Activated naive CD4-positive, alpha-beta T cell treated with Interleukin-2 at 50 U/mL for 16 hours (primary cell): ENCODE measurements around the gene ANK2.

Source experiments
- DNase-seq: peaks from one replicate; pipeline ENCODE4 v3.0.0-alpha.2; 2020

ANK2 gene

GRCh38 chr4:113049421-113050370 is at the start of gene ANK2:
Gene ANK2, plus strand, starts transcription at chr4:113049653. Its CDS starts 76 bp downstream, at chr4:113049729.
- no peak for DNase-seq

DNA sequence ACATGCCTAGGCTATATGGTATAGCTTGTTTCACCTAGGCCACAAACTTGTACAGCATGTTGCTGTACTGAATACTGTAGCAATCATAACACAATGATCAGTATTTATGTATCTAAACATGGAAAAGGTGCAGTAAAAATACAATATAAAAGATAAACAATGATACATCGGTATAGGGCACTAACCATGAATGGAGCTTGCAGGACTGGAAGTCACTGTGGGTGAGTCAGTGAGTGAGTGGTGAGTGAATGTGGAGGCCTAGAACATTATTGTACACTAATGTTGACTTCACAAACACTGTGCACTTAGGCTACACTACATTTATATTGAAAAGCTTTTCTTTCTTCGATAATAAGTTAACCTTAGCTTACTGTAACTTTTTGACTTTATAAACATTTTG is 45.6 kb upstream of the ANK2 start:
- no peak for DNase-seq

DNA sequence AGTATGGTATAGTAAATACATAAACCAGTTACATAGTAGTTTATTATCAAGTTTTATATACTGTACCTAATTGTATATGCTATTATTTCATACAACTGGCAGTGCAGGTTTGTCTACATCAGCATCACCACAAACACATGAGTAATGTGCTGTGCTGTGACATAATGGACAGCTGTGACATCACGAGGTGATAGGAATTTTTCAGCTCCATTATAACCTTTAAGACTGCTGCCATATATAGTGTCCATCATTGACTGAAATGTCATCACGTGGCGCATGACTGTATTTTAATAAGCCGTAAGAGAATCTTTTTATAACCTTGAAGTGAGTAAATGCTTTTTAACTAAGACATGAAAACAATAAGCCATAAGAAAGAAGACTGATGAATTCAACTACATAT is 44.8 kb upstream of the ANK2 start:
- no peak for DNase-seq

- no peak for DNase-seq
Measured at GRCh38 chr4:113006632-113007031, 42.8 kb upstream of the ANK2 start.

DNA sequence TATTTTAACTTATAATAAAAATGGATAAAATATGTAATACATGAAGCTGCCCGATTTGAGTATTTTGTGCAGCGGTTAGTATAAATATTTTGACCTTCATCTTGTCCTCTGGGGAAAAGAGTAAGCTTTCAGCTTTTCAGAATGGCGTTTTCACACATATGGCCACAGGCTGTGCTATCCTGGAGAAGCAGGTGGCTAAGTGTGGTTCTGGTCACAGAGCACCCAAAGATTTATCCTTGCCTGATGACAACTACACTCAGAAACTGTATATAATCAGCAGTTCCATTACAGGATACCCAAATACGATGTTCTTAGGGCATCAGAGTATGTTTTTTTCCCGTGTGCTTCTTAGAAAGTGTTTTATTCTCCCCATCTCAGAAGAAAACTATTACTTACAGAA is 42.3 kb upstream of the ANK2 start:
- DNase-seq: no peak

DNA sequence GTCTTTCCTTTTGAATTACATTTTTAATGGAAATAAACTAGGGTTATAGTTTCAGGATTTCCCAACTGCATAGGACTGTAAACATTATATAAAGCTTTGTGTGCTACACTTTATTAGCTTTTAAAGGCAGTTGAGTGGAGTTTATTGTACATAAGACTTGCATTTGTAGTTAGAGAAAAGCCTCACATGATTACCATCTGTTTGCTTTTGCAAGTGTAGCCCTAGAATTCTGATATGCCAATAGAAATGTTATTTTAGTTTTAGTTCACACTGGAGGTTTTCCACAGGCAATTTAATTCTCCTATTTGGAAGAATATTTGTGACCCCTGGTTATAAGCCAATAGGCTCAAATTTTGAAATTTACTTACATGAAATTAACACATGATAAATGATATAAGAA is 41.3 kb upstream of the ANK2 start:
- no peak for DNase-seq

- no peak for DNase-seq
Measured at GRCh38 chr4:113008716-113009115, 40.7 kb upstream of the ANK2 start.

- DNase-seq: no peak
Measured at GRCh38 chr4:113009461-113009860, 40.0 kb upstream of the ANK2 start.

GRCh38 chr4:113012122-113012725 is 37.2 kb upstream of the ANK2 start:
- DNase-seq: no peak

DNA sequence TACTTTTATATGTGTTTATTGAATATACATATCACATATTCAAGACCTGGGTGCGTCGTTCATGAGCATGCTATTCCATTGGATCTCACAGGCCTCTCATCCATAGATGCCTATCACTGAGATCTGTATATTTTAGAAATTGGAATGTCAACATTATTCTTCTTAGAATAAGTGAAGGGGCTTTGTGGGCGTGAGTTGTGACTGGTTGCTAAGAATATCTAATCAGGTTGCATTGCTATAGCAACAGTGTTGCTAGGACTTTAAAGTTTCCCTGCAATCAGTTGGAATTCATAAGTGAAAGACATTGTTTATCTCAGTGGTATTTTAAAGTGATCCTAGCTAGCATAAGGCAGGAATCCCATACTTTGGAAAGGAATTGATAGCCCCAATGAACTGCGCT is 36.7 kb upstream of the ANK2 start:
- DNase-seq: no peak

GRCh38 chr4:113013751-113014150 is 35.7 kb upstream of the ANK2 start:
- no peak for DNase-seq

DNA sequence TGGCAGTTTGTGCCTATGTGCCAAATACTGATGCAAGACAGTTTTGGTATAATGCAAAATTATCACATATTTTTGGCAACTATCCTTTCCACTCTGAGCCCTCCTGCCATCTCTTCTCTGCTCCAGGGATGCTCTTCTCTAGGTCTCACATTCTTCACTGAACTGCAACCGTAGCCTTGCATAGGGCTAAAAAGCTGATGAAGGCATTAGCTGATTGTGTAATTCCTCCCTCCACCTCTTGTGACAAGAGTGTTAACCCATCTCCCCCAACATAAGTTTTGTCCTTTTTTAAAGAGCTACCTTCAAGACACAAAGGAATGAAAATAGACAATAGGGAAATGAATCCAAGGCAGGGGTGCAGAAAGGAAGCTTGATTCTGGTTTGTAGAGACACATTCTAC is 33.1 kb upstream of the ANK2 start:
- DNase-seq: no peak

DNA sequence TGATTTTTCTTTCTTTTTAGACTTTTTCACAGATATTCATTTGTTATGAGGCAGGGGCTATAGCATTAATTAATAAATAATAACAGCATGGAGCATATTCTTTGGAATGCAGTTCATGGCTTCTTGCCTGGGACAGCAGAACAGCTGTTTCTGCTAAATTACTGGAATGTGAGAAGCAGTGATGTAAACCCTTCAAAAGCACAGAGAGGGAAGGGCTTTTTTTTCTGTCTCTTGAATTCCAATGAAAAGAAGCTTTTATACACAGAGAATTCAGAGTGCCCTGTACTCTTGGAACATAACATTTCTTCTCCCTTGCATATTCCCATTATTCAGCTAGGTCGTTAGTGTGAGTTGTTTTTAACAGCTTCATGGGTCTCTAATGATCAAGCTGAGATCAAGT is 28.5 kb upstream of the ANK2 start:
- DNase-seq: no peak

GRCh38 chr4:113024388-113024787 is 25.1 kb upstream of the ANK2 start:
- DNase-seq: no peak

DNA sequence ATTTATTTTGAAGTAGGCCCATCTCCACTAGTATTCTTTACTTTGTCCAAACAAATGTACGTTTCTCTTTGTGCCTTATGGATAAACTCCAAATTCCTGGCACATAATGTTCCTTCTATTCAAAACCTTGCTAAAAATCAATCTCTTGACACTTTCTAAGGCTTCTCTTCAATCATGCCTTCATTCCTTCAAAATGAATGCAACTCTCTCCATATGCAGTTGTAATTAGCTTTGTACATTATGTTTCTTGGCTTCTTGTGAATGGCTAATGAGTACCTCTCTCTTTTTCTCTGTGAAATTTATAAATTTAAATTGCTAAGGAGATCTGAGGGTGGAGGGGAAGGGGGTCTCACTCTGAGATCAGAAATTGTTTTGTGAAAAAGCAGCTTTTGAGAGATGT is 24.0 kb upstream of the ANK2 start:
- DNase-seq: no peak

DNA sequence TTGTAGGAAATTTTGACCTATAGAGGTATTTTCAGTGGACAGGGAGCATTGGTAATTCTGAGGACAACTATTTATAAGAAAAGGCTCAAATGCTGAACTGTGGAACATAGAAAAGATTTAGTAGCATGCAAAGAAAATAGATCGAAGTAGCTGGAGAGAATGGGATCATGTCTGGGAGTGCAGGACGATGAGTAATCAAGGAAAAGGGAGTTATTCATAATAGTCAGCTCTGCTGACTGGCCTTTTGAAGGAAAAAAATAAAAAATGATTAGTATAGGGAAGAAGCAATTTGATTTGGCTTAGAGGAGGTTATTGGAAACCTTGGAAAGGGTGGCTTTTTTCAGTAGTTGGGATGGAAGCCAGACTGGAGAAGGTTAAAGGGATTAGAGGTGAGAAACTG is 22.9 kb upstream of the ANK2 start:
- no peak for DNase-seq

DNA sequence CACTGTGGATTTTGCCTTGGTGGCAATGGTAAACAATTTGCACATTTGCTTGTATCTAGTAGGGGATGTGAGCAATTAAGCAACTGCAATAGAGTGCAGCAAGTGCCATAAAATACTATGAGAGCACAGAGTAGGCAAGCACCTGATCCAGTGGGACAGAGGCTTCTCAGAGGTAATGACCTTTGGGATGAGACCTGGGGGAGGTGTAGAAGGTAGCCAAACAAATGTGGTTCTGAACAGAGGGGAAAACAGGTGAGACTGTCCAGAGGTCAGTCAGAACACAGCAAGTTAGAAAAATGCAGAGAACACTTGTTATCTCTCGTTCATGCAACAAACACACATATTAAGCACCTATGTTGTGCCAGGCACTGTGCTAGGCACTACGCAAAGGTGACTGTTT is 21.4 kb upstream of the ANK2 start:
- no peak for DNase-seq

DNA sequence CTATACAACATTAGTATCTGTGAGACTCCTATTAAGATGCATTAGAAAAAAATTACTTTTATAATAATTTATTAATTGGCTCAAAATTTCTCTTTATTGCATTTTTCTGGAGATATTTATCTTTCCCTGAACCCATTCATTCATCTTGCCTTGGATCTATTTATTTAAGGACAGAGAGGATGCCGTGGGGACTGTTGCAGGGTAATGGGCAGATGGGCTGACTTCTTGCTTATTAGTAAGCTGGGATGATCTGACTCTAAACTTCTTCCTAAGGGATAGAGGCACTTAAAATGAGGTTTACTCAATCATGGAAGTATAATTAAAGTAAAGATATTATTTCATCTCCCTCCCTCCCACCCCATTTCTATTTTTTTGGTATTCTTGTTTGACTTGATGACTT is 18.2 kb upstream of the ANK2 start:
- no peak for DNase-seq

DNA sequence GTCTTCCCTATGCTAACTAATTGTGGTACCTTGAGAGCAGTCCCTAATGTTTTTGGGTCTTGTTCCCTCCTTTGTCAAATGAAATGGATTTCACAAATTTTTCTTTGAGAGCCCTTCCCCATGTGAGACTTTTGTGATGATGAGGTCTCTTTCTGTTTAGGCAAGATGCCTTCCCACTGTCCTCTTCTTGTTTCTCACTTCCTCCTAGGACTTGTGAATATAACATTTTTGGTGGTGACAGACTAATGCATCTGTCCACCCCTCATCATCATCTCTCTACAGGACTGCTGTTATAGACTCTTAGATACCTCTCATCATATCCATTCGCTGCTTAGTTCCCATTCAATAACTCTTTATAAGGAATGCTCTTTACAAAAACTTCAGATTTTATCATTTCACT is 8.7 kb upstream of the ANK2 start:
- DNase-seq: no peak

GRCh38 chr4:113042502-113042901 is 7.0 kb upstream of the ANK2 start:
- DNase-seq: no peak

DNA sequence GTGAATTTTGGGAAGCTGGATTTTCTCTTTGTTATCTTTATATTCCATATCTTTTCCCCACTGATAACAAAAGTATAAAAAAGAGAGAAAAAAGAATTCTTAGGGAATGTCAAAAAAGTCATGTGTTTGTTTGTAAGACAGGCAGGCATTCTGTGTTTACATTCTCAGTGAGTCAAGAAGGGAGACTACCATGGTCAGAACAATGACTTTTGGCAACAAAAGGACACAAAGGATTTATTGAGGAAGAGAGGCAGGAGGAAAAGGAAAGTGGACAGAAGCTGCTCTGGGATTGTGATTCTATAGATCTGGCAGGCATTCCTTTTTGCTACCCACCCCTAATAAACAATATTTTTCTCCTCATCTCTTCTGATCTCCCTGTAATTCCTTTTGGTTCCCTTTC is 5.9 kb upstream of the ANK2 start:
- DNase-seq: no peak

DNA sequence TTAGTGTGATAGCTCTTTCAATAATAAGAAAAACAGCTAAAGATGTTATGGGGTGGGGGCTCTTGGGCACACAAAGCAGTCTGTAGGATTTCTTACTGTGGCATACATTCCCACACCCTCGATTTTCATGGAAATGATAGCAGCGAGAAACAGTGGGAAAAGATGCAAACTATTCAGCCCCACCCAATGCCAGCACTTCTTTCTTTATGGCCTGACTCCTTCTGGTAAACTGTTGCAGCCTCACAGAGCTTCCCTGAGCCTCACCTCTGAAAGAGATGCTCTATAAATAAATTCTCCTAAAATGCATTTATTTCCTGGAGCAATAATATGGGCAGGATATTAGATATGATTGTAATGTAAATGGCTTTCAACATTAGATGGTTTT is 910 bp downstream of the ANK2 start:
- DNase-seq: no peak

DNA sequence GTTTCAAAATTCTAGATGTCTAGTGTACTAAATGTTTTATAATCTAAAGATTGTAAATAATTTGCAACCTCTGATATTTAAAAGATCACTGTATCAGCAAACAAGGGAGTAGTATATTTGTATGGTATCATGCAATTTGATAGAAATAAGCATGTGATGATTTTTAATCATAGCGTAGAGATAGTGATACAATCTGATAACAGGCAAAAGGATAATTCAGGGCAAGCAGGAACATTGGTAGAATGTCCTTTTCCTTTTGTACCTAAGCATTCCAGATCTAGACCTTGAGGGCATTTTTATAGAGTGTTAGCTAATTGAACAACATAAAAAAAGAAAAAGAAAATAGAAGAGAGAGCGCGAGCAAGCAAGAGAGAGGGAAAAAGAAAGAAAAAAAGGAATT is 1.4 kb downstream of the ANK2 start:
- no peak for DNase-seq

DNA sequence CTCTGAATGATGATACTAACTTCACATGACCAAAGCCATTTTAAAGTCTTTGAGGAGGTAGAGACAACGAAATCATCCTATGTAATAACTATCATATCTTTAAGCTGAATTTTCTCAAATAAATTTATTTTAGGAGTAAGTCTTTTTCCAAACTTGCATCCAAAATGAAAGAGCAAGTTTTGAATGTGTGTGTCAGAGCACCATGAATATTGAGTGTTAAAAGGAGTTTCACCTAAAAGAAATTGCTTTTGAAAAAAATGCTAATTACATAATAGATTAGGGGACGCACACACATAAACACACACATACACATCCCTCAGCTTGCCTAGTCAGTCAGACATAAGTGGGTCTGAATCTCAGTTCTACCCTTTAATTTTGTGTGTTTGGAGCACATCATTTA is 1.9 kb downstream of the ANK2 start:
- DNase-seq: no peak
